K562 (cell line): Measurements from ENCODE around the gene GRIK1. TPM values are rescaled to one million over a fixed set of nuclear protein-coding genes. Genes with fewer than 3 reads are reported as not detected.

ENCODE experiments used
- CHAMP1 ChIP-seq: fragments of 450-650 bp; IDR thresholded peaks from 2 replicates; pipeline ENCODE4 v1.6.1; 2016; ENCODE audit warnings: mild to moderate bottlenecking
- GABPB1 ChIP-seq: sonication (generic); formaldehyde crosslinking; IDR thresholded peaks from 2 replicates; pipeline ENCODE4 v1.8.0; 2022; ENCODE audit warnings: mild to moderate bottlenecking, missing genetic modification reagents
- HOXB6 ChIP-seq: fragments of 250-450 bp; sonication (Bioruptor Pico); IDR thresholded peaks from 2 replicates; pipeline ENCODE4 v1.5.1; 2022; ENCODE audit warnings: mild to moderate bottlenecking, borderline replicate concordance
- KDM4B ChIP-seq, 2 experiments: fragments of 450-650 bp in 1 of 2; sonication (generic) in 1 of 2; IDR thresholded peaks; 2 replicates each; pipeline ENCODE4 v1.6.1; 2016 to 2017; ENCODE audit warnings: borderline replicate concordance in 2 of 2, antibody characterized with exemption in 1 of 2, low read depth in 1 of 2, mild to moderate bottlenecking in 1 of 2
- NFIC ChIP-seq: fragments of 450-650 bp; IDR thresholded peaks from 2 replicates; pipeline ENCODE4 v1.6.1; 2017; ENCODE audit warnings: mild to moderate bottlenecking, inconsistent platforms
- NONO ChIP-seq, 2 experiments: fragments of 200-400 bp in 1 of 2; fragments of 450-650 bp in 1 of 2; formaldehyde crosslinking in 1 of 2; IDR thresholded peaks; 2 replicates each; pipeline ENCODE4 v1.6.1; 2017; ENCODE audit warnings: low read depth in 2 of 2, mild to moderate bottlenecking in 2 of 2, moderate library complexity in 2 of 2, low read length in 1 of 2
- PML ChIP-seq: IDR thresholded peaks from 2 replicates; pipeline ENCODE4 v1.6.1; 2012; ENCODE audit warnings: low read length, inconsistent platforms
- ZNF76 ChIP-seq: fragments of 250-450 bp; sonication (Bioruptor Pico); IDR thresholded peaks from 2 replicates; pipeline ENCODE4 v1.4.0; 2020; ENCODE audit warnings: mild to moderate bottlenecking, moderate library complexity, borderline replicate concordance
- polyA plus RNA-seq, 8 experiments: library from polyadenylated mRNA; depleted of rRNA in 4 of 8; stranded (reverse) in 5 of 8; unstranded in 3 of 8; fragments of >200 nt; fragmentation: Nextera tagmentation in 2 of 8; fragmentation: Illumina TruSeq in 1 of 8; extraction: Ambion mirVana in 2 of 8; extraction: Trizol in 1 of 8; gene quantifications; 2 replicates each; pipeline versions ENCODE4 v1.2.1 to v1.2.3, GENCODE V29; 2011 to 2014; ENCODE audit warnings: inconsistent platforms in 1 of 8, missing spikeins in 1 of 8
- total RNA-seq, 7 experiments: library from RNA; depleted of rRNA in 6 of 7; stranded (reverse); fragments of >200 nt in 6 of 7; fragmentation: Illumina TruSeq in 2 of 7; extraction: Trizol in 2 of 7; gene quantifications; 2 replicates each; pipeline versions ENCODE4 v1.2.1 to v1.2.3, GENCODE V29; 2011 to 2021; ENCODE audit warnings: low replicate concordance in 1 of 7
- TF ChIP-seq, protein P1 (sequence below), 2 experiments: fragments of 450-650 bp; IDR thresholded peaks; 2 replicates each; pipeline ENCODE4 v1.6.1; 2016
- TF ChIP-seq, protein P2 (sequence below): fragments of 200-600 bp; sonication (generic); IDR thresholded peaks from one replicate; pipeline ENCODE4 v1.6.1; 2012; ENCODE audit warnings: mild to moderate bottlenecking, low read depth, low read length, inconsistent platforms

The GRIK1 gene
- total and polyA plus RNA-seq, 9 of the 15 experiments (the other 6 are each of a cell fraction or from before 2014, with no cell fraction given): 0.17 to 2.8 (median 0.53) TPM

- peak; percentile 97 for TF ChIP-seq CHAMP1
- TF ChIP-seq GABPB1 (CRISPR knock-in tag): no peak
- TF ChIP-seq ZNF76 (CRISPR knock-in tag): no peak; the same call in 1 of the 2 replicates
- TF ChIP-seq HOXB6 (CRISPR knock-in tag): no peak
- TF ChIP-seq, protein P1, sequence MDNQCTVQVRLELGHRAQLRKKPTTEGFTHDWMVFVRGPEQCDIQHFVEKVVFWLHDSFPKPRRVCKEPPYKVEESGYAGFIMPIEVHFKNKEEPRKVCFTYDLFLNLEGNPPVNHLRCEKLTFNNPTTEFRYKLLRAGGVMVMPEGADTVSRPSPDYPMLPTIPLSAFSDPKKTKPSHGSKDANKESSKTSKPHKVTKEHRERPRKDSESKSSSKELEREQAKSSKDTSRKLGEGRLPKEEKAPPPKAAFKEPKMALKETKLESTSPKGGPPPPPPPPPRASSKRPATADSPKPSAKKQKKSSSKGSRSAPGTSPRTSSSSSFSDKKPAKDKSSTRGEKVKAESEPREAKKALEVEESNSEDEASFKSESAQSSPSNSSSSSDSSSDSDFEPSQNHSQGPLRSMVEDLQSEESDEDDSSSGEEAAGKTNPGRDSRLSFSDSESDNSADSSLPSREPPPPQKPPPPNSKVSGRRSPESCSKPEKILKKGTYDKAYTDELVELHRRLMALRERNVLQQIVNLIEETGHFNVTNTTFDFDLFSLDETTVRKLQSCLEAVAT (IDR thresholded peaks at IDR 0.05): peak in 1 of 2 experiments; percentile 96; a peak in 2 of 4 replicates
- TF ChIP-seq NONO (IDR thresholded peaks at IDR 0.05; ENCODE audit: low read depth in 2 of 2, low read length in 1 of 2): peak in 1 of 2 experiments; percentile 65; a peak in 1 of 4 replicates
- TF ChIP-seq PML: peak; percentile 98
- TF ChIP-seq KDM4B (IDR thresholded peaks at IDR 0.05; ENCODE audit: borderline replicate concordance in 2 of 2, low read depth in 1 of 2): no peak
- TF ChIP-seq, protein P2, sequence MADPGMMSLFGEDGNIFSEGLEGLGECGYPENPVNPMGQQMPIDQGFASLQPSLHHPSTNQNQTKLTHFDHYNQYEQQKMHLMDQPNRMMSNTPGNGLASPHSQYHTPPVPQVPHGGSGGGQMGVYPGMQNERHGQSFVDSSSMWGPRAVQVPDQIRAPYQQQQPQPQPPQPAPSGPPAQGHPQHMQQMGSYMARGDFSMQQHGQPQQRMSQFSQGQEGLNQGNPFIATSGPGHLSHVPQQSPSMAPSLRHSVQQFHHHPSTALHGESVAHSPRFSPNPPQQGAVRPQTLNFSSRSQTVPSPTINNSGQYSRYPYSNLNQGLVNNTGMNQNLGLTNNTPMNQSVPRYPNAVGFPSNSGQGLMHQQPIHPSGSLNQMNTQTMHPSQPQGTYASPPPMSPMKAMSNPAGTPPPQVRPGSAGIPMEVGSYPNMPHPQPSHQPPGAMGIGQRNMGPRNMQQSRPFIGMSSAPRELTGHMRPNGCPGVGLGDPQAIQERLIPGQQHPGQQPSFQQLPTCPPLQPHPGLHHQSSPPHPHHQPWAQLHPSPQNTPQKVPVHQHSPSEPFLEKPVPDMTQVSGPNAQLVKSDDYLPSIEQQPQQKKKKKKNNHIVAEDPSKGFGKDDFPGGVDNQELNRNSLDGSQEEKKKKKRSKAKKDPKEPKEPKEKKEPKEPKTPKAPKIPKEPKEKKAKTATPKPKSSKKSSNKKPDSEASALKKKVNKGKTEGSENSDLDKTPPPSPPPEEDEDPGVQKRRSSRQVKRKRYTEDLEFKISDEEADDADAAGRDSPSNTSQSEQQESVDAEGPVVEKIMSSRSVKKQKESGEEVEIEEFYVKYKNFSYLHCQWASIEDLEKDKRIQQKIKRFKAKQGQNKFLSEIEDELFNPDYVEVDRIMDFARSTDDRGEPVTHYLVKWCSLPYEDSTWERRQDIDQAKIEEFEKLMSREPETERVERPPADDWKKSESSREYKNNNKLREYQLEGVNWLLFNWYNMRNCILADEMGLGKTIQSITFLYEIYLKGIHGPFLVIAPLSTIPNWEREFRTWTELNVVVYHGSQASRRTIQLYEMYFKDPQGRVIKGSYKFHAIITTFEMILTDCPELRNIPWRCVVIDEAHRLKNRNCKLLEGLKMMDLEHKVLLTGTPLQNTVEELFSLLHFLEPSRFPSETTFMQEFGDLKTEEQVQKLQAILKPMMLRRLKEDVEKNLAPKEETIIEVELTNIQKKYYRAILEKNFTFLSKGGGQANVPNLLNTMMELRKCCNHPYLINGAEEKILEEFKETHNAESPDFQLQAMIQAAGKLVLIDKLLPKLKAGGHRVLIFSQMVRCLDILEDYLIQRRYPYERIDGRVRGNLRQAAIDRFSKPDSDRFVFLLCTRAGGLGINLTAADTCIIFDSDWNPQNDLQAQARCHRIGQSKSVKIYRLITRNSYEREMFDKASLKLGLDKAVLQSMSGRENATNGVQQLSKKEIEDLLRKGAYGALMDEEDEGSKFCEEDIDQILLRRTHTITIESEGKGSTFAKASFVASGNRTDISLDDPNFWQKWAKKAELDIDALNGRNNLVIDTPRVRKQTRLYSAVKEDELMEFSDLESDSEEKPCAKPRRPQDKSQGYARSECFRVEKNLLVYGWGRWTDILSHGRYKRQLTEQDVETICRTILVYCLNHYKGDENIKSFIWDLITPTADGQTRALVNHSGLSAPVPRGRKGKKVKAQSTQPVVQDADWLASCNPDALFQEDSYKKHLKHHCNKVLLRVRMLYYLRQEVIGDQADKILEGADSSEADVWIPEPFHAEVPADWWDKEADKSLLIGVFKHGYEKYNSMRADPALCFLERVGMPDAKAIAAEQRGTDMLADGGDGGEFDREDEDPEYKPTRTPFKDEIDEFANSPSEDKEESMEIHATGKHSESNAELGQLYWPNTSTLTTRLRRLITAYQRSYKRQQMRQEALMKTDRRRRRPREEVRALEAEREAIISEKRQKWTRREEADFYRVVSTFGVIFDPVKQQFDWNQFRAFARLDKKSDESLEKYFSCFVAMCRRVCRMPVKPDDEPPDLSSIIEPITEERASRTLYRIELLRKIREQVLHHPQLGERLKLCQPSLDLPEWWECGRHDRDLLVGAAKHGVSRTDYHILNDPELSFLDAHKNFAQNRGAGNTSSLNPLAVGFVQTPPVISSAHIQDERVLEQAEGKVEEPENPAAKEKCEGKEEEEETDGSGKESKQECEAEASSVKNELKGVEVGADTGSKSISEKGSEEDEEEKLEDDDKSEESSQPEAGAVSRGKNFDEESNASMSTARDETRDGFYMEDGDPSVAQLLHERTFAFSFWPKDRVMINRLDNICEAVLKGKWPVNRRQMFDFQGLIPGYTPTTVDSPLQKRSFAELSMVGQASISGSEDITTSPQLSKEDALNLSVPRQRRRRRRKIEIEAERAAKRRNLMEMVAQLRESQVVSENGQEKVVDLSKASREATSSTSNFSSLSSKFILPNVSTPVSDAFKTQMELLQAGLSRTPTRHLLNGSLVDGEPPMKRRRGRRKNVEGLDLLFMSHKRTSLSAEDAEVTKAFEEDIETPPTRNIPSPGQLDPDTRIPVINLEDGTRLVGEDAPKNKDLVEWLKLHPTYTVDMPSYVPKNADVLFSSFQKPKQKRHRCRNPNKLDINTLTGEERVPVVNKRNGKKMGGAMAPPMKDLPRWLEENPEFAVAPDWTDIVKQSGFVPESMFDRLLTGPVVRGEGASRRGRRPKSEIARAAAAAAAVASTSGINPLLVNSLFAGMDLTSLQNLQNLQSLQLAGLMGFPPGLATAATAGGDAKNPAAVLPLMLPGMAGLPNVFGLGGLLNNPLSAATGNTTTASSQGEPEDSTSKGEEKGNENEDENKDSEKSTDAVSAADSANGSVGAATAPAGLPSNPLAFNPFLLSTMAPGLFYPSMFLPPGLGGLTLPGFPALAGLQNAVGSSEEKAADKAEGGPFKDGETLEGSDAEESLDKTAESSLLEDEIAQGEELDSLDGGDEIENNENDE: no peak
- peak; percentile 92 for TF ChIP-seq NFIC
Observed at GRCh38 chr21:29641635-29642550, 297.9 kb downstream of the GRIK1 start (continued).
